Uterus (tissue), 2 donors: ENCODE results near the gene BCL7C.

ENCODE experiments used
- CTCF ChIP-seq, 4 experiments: fragments of 200-600 bp in 2 of 4; fragments of 450-650 bp in 2 of 4; sonication (generic) in 2 of 4; IDR thresholded peaks; one replicate each; pipeline ENCODE4 v1.5.1; 2016 to 2019; ENCODE audit warnings: antibody characterized with exemption in 4 of 4, mild to moderate bottlenecking in 2 of 4, moderate library complexity in 1 of 4
- POLR2A ChIP-seq, 2 donors: fragments of 450-650 bp; IDR thresholded peaks; one replicate each; pipeline ENCODE4 v1.6.1; 2016; ENCODE audit warnings: antibody characterized with exemption in 2 of 2, mild to moderate bottlenecking in 1 of 2, moderate library complexity in 1 of 2

- TF ChIP-seq POLR2A (IDR thresholded peaks at IDR 0.05) (no peak), CTCF (IDR thresholded peaks at IDR 0.05) (no peak)
Observed at GRCh38 chr16:30914830-30915229, 21.0 kb upstream of the BCL7C start.
